Measurements from ENCODE around the gene INAFM1.
"Not testable (repeated sequence)": the region's sequence is repeated elsewhere in the genome, so short reads cannot be mapped to it uniquely, and the experiment has no call there.

Gene INAFM1

DNA sequence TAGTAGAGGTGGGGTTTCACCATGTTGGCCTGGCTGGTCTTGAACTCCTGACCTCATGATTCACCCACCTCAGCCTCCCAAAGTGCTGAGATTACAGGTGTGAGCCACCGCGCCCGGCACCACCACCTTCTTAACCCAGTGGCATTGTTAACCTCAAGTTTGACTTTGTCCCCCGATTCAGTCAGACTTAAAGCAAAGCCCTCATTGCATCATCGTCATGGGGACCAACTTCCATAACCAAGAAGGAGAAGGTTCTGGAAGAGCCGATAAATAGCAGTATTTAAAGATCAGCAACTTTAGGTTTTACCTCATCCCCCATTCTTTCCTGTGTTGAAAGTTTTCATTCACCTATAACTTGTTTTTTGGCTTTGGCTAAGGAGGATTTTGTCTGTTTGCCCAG is 6.7 kb upstream of the INAFM1 start:
- DNase-seq (ENCODE audit: low spot score), result no peak

DNA sequence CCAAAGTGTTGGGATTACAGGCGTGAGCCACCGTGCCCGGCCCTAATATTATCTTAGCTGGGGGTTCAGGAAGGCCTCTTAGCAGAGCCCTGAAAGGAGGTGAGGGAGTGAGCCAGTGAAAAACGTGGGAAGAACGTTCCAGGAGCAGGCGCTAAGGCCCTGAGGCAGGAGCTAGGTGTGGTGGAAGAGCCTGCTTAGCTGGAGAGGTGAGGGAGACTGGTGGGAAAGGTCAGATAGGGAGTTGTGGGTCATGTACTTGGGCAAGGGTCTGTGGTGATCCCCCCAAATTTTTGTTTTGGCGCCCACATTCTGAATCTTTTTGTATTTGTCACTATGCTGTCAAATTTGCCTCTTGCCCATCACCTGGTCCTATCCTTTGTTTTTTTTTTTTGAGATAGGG is 5.1 kb upstream of the INAFM1 start:
- DNase-seq (ENCODE audit: low spot score), result no peak

DNA sequence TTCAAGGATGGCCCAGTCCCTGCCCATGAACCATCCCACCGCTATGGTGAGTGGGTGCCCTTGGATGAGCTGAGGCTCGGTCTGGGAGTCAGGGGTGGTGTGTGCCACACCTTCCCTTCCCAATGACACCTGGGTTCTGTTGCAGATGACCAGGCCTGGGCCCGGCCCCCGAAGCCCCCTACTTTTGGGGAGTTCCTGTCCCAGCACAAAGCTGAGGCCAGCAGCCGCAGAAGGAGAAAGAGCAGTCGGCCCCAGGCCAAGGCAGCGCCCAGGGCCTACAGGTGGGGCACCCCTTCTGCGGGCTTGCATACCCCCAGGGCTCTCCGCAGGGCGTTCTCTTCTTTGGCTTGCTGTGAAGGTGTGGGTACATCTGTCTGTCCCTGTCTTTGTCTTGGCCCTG is 4.3 kb upstream of the INAFM1 start:
- no peak for DNase-seq (ENCODE audit: low spot score)

DNA sequence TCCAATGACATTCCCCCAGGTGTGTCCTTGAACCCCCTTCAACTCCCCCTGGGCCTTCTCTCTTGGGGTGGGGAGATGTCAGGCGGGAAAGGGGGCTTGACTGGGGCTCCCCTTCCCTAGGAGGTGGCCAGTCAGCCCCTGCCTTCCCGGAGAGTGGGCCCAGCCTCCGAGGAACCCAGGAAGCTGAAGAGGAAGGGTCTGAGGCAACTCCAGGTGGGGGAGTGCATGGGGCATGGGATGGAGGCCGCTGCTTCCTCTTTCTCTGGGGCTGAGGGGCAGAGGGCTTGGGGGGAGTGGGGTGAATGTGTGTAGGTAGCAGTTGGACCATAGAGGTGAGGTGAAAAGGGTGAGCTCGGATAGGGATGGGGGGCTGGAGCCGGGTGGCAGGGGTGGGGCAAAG is 2.7 kb upstream of the INAFM1 start:
- no peak for DNase-seq (ENCODE audit: low spot score)

DNA sequence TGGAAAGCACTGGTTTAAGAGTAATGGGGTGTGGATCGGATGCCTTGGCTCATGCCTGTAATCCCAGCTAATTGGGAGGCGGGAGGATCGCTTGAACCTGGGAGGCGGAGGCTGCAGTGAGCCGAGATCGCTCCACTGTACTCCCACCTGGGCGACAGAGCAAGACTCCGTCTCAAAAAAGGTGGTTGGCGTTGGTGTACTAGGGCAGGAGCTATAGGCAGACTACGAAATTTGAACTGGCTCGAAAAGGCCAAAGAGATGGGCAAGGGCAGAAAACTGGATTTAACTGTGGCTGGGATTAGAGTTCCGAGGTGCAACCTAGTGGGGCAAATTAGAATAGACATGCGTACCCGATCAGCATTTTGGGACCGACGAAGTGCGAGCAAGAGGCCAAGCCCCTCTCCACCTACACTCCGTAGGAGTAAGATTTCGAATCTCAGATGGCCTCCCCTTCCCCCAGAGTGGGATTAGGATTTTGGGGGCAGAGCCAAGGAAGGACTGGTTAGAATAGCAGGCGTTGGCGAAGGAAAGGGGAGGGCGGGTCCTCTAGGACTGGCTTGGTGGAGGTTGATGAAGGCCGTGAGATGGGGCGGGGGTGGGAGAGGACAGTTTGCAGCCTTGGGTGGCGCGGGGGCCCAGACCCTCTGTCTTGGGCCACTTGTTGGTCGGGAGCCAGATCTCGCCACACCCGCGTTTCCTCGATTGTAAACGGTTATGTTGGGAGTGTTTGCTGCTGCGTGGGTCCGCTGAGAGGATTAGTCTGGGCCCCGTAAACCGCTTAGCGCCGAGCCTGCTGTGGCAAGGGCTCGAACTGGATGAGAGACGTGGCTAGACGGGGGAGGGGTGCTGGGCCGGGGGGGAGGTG is 2.0 kb upstream of the INAFM1 start:
- DNase-seq (ENCODE audit: low spot score), result peak; percentile 48

DNA sequence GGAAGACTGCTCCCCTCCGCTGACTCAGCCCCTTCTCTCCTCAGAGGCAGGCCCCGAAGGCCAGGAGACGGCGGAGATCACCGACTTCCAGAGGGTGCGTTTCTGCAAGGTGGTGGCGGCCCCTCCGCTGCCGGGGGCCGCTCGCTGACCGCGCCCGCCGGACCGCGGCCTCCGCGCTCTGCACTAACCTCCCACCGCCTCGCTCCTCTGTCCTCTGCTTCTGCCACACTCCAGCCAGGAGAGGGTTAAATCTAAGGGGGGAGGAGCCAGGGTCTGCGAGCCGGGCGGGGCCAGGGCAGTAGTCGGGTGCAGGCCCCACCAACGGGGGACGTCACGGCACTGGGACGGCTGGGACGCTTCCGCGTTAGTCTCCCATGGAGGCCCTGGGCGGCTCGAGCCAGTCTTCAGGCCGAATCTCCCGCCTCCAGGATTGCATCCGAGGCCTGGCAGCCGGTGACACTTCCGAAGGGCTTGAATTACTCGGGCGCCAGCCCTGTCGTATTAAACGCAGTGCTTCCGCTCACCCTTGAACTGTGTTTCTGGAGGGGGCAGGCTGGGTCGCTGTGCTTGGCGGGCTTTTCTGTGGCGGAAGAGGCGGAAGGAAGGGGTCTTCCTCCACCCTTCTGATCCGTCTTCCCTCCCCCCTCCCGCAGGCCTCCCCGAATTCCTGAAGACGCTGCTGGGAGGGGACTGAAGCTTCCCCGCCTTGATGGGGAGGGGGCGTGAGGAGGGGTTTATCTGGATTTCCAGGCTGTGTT is 1.2 kb upstream of the INAFM1 start:
- DNase-seq (ENCODE audit: low spot score), result peak; percentile 94

DNA sequence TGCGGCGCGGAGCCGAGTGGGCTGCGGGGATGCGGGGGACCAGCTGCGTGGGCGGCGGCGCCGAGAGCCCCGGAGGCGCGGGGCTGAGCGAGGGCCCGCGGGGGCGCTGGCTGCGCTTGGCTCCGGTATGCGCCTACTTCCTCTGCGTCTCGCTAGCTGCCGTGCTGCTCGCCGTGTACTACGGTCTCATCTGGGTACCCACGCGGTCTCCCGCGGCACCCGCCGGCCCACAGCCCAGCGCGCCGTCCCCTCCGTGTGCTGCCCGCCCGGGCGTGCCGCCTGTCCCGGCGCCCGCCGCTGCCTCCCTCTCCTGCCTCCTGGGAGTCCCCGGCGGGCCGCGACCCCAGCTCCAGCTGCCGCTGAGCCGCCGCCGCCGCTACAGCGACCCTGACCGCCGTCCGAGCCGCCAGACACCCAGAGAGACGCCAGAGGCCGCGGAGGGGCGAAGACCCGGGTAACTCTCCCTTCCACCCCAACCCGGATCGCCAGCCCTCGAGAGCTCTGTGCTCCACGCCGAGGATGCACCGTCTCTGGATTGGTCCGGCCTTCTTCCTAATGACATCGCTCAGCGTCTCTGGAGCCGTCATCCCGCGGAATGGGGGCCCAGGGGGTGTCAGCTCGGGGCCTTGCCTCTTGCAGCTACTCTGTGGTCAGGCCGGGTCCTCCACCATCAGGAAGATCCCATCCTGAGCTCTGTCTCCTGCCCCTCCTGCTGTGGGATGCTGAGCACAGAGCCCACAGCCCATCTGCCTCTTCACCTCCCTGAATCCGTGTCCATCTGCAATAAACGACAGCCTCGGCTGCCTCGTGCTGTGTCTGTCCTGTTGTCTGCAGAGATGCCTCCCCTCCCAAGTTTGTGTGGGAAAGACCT is 441 bp downstream of the INAFM1 start:
- DNase-seq (ENCODE audit: low spot score), result no peak

DNA sequence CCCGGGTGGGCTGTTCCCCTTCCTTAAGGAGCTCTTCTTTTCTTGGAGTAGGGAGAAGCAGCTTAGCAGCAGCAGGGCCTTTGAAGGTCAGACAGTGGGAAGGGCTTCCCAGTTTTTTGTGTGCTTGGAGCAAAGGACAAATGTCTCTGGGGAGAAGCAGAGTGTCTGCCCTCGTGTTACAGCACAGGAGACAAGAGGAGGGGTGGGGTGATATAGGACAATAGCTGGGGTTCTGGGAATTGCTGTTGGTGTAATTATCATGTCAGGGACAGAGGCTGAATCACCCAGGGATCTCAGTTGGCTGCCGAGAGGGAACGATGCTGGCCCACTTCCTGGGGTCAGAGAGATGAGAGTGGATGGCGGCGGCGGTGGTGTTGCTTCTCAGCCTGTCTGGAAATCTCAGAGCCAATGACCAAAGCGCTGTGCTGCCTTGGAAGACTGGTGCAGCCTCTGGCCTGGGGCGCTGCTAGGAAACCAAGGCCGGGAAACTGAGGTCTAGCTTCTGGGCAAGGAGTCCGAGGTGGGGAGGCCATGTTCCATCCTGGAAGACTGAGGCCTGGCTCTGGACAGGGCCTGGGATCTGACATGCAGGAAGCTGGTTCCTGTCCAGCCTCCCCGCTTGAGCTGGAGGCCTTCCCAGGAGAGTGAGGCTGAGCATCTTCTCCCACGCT is 1.2 kb downstream of the INAFM1 start:
- peak; percentile 16 for DNase-seq (ENCODE audit: low spot score)

DNA sequence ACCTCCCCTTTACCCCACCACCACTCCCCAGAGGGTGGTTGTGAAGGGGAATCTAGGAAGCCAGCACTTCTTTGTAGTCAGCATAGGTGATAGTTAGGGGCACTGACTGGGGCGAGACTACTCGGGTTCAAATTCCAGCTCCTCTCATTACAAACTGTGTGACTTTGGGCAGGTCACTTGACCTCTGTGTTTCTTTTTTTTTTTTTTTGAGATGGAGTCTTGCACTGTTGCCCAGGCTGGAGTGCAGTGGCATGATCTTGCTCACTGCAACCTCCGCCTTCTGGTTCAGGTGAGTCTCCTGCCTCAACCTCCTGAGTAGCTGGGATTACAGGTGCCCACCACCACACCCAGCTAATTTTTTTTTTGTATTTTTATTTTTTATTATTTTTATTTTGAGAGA is 1.8 kb downstream of the INAFM1 start:
- not testable (repeated sequence) for DNase-seq (ENCODE audit: low spot score)

DNA sequence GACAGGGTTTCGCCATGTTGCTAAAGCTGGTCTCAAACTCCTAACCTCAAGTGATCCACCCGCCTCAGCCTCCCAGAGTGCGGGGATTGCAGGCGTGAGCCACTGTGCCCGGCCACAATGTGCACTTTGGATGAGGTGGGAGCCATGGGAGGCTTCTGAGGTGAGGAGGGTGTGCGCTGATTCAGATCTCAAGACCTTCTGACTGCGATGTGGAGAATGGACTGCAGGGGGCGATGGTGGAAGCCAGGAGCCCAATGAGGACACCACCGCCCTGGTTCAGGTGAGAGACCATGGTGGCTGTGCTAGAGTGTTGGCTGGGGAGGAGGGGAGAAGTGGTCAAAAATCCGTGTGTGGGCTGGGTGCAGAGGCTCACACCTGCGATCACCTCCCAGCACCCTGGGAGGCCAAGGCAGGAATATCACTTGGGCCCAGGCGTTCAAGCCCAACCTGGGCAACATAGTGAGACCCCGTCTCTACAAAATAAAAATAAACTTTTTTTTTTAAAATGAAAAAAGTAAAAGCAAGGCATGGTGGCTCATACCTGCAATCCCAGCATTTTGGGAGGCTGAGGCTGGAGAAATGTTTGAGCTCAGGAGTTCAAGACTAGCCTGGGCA is 5.6 kb downstream of the INAFM1 start:
- DNase-seq (ENCODE audit: low spot score), result peak; percentile 12

DNA sequence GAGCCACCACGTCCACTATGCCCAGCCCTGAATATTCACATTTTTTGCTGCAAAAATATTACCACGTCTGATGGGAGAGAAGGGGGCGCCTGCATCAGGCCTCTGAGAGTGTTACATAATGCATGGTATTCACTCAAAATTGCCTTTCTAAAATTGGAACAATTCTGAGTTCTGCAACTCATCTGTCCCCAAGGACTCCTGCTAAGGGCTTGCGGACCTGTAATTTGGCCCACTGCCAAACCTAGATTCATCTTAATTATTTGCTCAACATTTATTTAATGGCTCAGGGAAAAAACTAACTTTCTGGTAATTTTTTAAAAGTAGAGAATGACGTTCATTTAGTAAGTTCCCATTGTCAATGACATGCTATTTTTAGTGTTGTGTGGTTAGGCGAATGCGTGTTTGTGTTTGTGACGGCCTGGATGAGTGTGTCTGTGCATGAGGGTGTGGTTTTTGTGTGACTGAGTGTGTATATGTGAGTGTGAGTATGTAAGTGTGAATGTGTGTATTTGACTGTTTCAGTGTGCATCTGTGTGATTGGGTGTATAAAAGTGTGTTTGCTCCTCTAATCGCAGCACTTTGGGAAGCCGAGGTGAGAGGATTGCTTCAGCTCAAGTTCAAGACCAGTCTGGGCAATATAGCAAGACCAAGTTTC is 8.8 kb downstream of the INAFM1 start:
- DNase-seq (ENCODE audit: low spot score), result no peak

DNA sequence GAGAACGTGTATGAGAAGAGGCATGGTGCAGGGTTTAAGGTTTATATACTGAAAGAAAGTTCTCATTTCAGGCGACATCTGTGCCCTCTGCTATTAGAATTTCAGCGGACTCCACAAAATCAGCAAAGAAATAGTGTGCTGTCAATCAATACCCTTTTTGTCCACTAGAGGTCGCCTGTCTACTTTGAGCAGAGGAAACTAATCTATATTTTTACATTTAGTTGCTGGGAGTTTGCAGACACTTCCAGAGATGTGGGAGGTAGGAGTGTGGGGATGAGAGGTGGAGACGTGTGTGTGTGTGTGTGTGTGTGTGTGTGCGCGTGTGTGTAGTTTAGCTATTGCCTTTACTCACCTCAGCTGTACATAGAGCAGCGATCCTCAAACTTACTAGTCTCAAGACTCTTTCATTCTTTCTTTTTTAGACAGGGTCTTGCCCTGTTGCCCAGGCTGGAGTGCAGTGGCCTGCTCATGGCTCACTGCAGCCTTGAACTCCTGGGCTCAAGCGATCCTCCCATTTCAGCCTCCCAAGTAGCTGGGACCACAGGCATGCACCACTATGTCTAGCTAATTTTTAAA is 9.7 kb downstream of the INAFM1 start:
- DNase-seq (ENCODE audit: low spot score), result peak; percentile 55

DNA sequence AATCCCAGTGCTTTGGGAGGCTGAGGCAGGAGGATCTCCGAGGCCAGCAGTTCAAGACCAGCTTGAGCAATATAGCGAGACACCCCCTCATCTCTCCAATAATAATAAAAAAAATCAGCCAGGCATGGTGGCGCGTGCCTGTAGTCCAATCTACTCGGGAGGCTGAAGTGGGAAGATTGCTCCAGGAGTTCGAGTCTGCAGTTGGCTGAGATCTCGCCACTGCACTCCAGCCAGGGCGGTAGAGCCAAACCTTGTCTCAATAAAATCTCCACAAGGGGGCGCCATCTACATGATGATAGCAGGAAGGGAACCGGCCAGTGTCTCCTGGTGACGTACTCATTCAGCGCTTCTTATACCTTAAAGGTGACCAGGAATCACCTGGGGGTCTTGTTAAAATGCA is 21.4 kb downstream of the INAFM1 start:
- DNase-seq (ENCODE audit: low spot score), result peak; percentile 75

DNA sequence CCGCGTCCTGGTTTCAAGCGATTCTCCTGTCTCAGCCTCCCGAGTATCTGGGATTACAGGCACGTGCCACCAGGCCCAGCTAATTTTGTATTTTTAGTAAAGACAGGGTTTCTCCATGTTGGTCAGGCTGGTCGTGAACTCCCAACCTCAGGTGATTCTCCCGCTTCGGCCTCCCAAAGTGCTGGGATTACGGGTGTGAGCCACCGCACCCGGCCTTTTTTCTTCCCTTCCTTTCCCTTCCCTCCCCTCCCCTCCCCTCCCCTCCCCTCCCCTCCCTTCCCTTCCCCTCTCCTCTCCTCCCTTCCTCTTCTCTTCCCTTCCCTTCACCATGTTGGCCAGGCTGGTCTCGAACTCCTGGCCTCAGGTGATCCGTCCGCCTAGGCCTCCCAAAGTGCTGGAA is 26.2 kb downstream of the INAFM1 start:
- not testable (repeated sequence) for DNase-seq (ENCODE audit: low spot score)

DNA sequence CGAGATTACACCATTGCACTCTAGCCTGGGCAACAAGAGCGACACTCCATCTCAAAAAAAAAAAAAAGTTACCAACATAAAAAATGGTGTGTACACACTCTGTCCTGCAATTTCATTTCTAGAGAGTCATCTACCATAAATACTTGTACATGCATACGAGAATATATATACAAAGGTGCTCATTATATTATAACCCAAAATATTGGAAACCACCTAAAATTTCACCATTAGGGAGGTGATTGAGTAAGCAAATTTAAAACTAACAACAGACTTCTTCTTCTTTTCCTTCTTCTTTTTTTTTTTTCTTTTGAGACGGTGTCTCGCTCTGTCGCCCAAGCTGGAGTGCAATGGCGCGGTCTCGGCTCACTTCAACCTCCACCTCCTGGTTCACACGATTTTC is 27.6 kb downstream of the INAFM1 start:
- no peak for DNase-seq (ENCODE audit: low spot score)

DNA sequence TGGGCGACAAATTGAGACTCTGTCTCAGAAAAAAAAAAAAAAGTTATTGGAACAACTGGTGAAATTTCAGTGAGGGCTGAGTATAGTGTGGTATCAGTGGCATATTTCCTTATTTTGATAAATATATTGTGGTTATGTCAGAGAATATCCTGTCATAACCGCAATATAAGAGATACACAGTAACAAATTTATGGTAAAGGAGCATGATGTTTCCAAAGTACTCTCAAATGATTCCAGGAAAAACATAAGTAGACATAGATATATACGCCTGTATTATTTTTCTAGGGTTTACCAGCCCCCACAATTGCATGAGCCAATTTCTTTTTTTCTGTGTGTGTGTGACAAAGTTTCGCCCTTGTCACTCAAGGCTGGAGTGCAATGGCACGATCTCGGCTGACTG is 29.3 kb downstream of the INAFM1 start:
- DNase-seq (ENCODE audit: low spot score), result no peak

DNA sequence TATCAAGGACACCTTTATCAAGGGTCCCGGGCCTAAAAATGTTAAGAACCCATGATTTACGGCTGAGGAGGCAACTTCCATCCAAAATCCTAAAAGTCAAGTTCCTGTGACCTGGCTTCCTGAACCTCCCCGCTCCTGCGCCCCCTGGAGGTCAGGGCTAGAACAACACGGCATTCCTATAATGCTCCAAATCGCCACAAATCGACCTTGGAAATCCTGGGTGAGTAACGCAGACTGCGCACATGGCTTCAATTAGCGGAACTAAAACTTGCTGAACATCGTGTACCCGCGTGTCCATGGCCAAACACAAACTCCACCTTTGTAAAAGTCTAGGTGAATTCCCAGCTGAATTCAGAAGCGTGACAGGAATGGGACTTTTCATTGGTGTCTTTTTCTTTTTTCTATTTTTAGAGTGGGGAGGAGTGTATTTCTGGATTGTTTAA is 30.6 kb downstream of the INAFM1 start:
- DNase-seq (ENCODE audit: low spot score), result peak; percentile 91

DNA sequence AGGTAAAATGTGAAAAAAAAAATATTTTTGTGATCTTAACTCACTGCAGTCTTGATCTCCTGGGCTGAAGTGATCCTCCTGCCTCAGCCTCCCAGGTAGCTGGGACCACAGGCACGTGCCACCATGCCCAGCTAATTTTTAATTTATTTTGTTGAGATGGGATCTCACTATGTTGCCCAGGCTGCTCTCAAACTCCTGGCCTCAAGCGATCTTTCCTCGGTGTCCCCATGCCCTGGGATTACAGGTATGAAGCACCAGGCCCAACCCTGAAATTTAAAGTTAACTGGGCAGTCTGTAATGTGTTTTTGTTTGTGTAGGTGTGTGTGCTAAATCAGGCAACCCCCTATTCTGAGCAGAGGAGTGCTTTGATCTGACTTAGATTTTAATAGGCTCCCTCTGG is 31.6 kb downstream of the INAFM1 start:
- no peak for DNase-seq (ENCODE audit: low spot score)

DNA sequence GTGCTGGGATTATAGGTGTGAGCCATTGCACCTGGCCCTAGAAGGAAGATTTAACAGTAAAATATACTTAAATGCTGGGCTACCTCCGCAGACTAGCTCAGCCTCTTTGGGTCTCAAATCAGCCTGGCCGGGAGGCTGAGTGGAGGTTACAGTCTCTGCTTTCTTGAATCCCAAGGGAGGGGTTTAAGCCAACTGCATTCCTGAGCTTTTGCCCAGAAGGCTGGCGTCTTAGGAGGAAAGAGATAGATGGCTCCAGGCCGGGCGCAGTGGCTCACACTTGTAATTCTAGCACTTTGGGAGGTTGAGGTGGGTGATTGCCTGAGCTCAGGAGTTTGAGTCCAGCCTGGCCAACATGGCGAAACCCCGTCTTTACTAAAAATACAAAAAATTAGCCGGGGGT is 34.4 kb downstream of the INAFM1 start:
- peak; percentile 57 for DNase-seq (ENCODE audit: low spot score)

DNA sequence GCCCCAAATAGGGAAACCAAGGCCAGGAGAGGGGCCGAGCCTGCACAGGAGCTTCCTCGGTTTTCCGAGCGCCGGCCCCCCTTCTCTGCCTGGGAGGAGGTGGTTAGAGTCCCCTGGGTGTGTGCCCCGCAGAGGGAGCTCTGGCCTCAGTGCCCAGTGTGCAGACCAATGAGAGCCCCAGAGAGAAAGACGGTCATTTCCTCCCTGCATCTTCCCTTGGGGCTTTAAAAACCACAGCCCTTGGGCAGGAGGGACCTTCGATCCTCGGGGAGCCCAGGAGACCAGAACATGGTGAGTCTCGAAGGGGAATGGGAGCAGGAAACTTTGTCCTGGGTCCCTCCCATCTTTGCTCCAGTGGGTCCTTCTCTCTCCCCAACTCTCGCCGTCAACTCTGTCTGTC is 34.9 kb downstream of the INAFM1 start, which contains the start of gene C5AR1:
Gene C5AR1, plus strand, starts transcription at position 254 of the 400 bp plus-strand sequence. Its CDS starts 35 bp downstream, at position 289.
- no peak for DNase-seq (ENCODE audit: low spot score)
